ENCODE results near the gene KIF26B.

The KIF26B gene

GRCh38 chr1:245431706-245432105 is 276.9 kb downstream of the KIF26B start:
- no peak for DNase-seq (ENCODE audit: low read depth)

GRCh38 chr1:245432228-245432875 is 277.6 kb downstream of the KIF26B start:
- no peak for DNase-seq (ENCODE audit: low read depth)

GRCh38 chr1:245433561-245433960 is 278.8 kb downstream of the KIF26B start:
- DNase-seq (ENCODE audit: low read depth): no peak

- DNase-seq (ENCODE audit: low read depth): no peak
These were observed 279.5 kb downstream of the KIF26B start for GRCh38 chr1:245434280-245434679.

GRCh38 chr1:245436407-245436806 is 281.6 kb downstream of the KIF26B start:
- no peak for DNase-seq (ENCODE audit: low read depth)

GRCh38 chr1:245437369-245438062 is 282.7 kb downstream of the KIF26B start:
- no peak for DNase-seq (ENCODE audit: low read depth)

- no peak for DNase-seq (ENCODE audit: low read depth)
These were observed 286.1 kb downstream of the KIF26B start for GRCh38 chr1:245440922-245441321.

GRCh38 chr1:245441689-245442088 is 286.9 kb downstream of the KIF26B start:
- no peak for DNase-seq (ENCODE audit: low read depth)

- no peak for DNase-seq (ENCODE audit: low read depth)
These were observed 289.5 kb downstream of the KIF26B start for GRCh38 chr1:245444147-245444828.

- no peak for DNase-seq (ENCODE audit: low read depth)
These were observed 290.2 kb downstream of the KIF26B start for GRCh38 chr1:245444945-245445344.

GRCh38 chr1:245448531-245448930 is 293.7 kb downstream of the KIF26B start:
- no peak for DNase-seq (ENCODE audit: low read depth)

GRCh38 chr1:245448975-245449431 is 294.2 kb downstream of the KIF26B start:
- DNase-seq (ENCODE audit: low read depth): no peak

GRCh38 chr1:245453541-245453940 is 298.8 kb downstream of the KIF26B start:
- DNase-seq (ENCODE audit: low read depth): no peak

GRCh38 chr1:245454051-245454450 is 299.3 kb downstream of the KIF26B start:
- no peak for DNase-seq (ENCODE audit: low read depth)

- no peak for DNase-seq (ENCODE audit: low read depth)
These were observed 302.8 kb downstream of the KIF26B start for GRCh38 chr1:245457562-245457961.

- no peak for DNase-seq (ENCODE audit: low read depth)
These were observed 303.4 kb downstream of the KIF26B start for GRCh38 chr1:245458234-245458633.

- DNase-seq (ENCODE audit: low read depth): no peak
These were observed 304.0 kb downstream of the KIF26B start for GRCh38 chr1:245458761-245459174.

- DNase-seq (ENCODE audit: low read depth): no peak
These were observed 304.8 kb downstream of the KIF26B start for GRCh38 chr1:245459621-245460020.

- DNase-seq (ENCODE audit: low read depth): no peak
These were observed 306.9 kb downstream of the KIF26B start for GRCh38 chr1:245461681-245462080.

GRCh38 chr1:245462161-245462560 is 307.4 kb downstream of the KIF26B start:
- DNase-seq (ENCODE audit: low read depth): no peak

- DNase-seq (ENCODE audit: low read depth): no peak
These were observed 308.8 kb downstream of the KIF26B start for GRCh38 chr1:245463392-245464165.

- DNase-seq (ENCODE audit: low read depth): no peak
These were observed 309.5 kb downstream of the KIF26B start for GRCh38 chr1:245464290-245464689.
